HepG2 (cell line): ENCODE measurements around the gene LGI4. TPM values are rescaled to one million over a fixed set of nuclear protein-coding genes. Genes with fewer than 3 reads are reported as not detected.

Source experiments
- ATAC-seq: fragments of 200-7000 bp; cut with Tn5 transposase; 3 replicates; pipeline ENCODE4 v1.9.1; 2020; ENCODE audit warnings: mild to moderate bottlenecking, moderate library complexity
- BruUV-seq: library from RNA; stranded (reverse); fragments of 400-500 nt; replicated peaks from 2 replicates; lab custom pipeline; 2021; lab: Mats Ljungman, UMichigan
- CTCF ChIA-PET: fragments of 300-600 bp; formaldehyde crosslinking; extraction: SDS; loops from one replicate; lab custom pipeline; 2021; ENCODE audit warnings: low total read pairs, inconsistent platforms, low intra/inter-chr PET ratio; lab: Yijun Ruan, JAX
- POLR2A ChIA-PET: fragments of 350-600 bp; sonication (Branson Sonifier 250); formaldehyde crosslinking; loops from one replicate; lab custom pipeline; 2020; ENCODE audit warnings: antibody characterized with exemption, inconsistent platforms; lab: Yijun Ruan, JAX
- DNase-seq: peaks from one replicate; pipeline ENCODE4 v3.0.0-alpha.2; 2015; ENCODE audit warnings: low spot score
- FAIRE-seq: peaks from 3 replicates; lab custom pipeline; 2011; peaks lifted over from hg19 to GRCh38; lab: Jason Lieb, UNC
- H2AFZ ChIP-seq: one replicate; pipeline ENCODE4 v1.6.1; 2011; ENCODE audit warnings: low read length, inconsistent platforms
- H3K27ac ChIP-seq: fragments of 300-600 bp; 3 replicates; pipeline ENCODE4 v1.8.0; 2011; ENCODE audit warnings: mixed run types, mild to moderate bottlenecking, mixed read lengths, low read length, inconsistent platforms; ENCODE audit not compliant: insufficient read depth; ENCODE audit errors: extremely low read length
- H3K27me3 ChIP-seq, 2 experiments: fragments of 200-600 bp in 1 of 2; 2 replicates in 1 of 2; 3 replicates in 1 of 2; pipeline versions ENCODE4 v1.6.0 to v1.8.0; 2011; ENCODE audit warnings: low read length in 2 of 2, mild to moderate bottlenecking in 2 of 2, moderate library complexity in 2 of 2, inconsistent platforms in 1 of 2; ENCODE audit not compliant: insufficient read depth in 2 of 2, control insufficient read depth in 1 of 2
- H3K36me3 ChIP-seq, 2 experiments: fragments of 200-600 bp in 1 of 2; replicated peaks in 1 of 2; 2 replicates in 1 of 2; 3 replicates in 1 of 2; pipeline versions ENCODE4 v1.5.1 to v1.8.0; 2011; ENCODE audit warnings: low read length in 2 of 2, inconsistent platforms in 1 of 2; ENCODE audit not compliant: insufficient read depth in 2 of 2, control insufficient read depth in 1 of 2
- H3K4me1 ChIP-seq: 2 replicates; pipeline ENCODE4 v1.5.1; 2012; ENCODE audit warnings: low read length, inconsistent platforms; ENCODE audit not compliant: insufficient read depth
- H3K4me2 ChIP-seq: 2 replicates; pipeline ENCODE4 v1.6.0; 2011; ENCODE audit warnings: low read depth, low read length, inconsistent platforms
- H3K4me3 ChIP-seq, 3 experiments: fragments of 200-600 bp in 1 of 3; sonication (generic), shearing (Covaris generic) in 1 of 3; replicated peaks in 1 of 3; 2 replicates each; pipeline ENCODE4 v1.5.1; 2011 to 2016; ENCODE audit warnings: low read length in 3 of 3, inconsistent platforms in 2 of 3, low read depth in 2 of 3, mild to moderate bottlenecking in 2 of 3, control low read depth in 1 of 3, mixed read lengths in 1 of 3; ENCODE audit not compliant: insufficient read depth in 1 of 3
- H3K79me2 ChIP-seq: one replicate; pipeline ENCODE4 v1.6.1; 2011; ENCODE audit warnings: low read length, inconsistent platforms; ENCODE audit not compliant: insufficient read depth
- H3K9ac ChIP-seq: 2 replicates; pipeline ENCODE4 v1.6.0; 2011; ENCODE audit warnings: mild to moderate bottlenecking, low read depth, low read length, inconsistent platforms; ENCODE audit not compliant: insufficient read depth
- H3K9me3 ChIP-seq: 2 replicates; pipeline ENCODE4 v1.5.1; 2012; ENCODE audit warnings: mild to moderate bottlenecking, low read length
- H4K20me1 ChIP-seq: 2 replicates; pipeline ENCODE4 v1.6.0; 2011; ENCODE audit warnings: inconsistent platforms, mild to moderate bottlenecking, low read length, moderate library complexity; ENCODE audit not compliant: insufficient read depth
- ATF6 ChIP-seq: sonication (generic); formaldehyde crosslinking; conservative IDR thresholded peaks from 2 replicates; pipeline ENCODE4 v1.4.0; 2020; ENCODE audit warnings: missing genetic modification reagents
- NFRKB ChIP-seq: fragments of 450-650 bp; IDR thresholded peaks from 2 replicates; pipeline ENCODE4 v1.6.1; 2017
- NFYC ChIP-seq: IDR thresholded peaks from 2 replicates; pipeline ENCODE4 v1.6.1; 2016; ENCODE audit warnings: missing genetic modification reagents, missing compliant biosample characterization
- RORA ChIP-seq: sonication (generic); formaldehyde crosslinking; IDR thresholded peaks from 2 replicates; pipeline ENCODE4 v1.5.0; 2020; ENCODE audit warnings: mild to moderate bottlenecking, missing genetic modification reagents, moderate library complexity
- WGBS: methylation state at CpG from one replicate; pipeline ENCODE4 v1.1.6; 2017; ENCODE audit warnings: low lambda C conversion rate; 5-methylcytosine and 5-hydroxymethylcytosine counted together
- in situ Hi-C: cut with HindIII; loops from 2 replicates; pipeline ENCODE4 v1.10.0; 2017; ENCODE audit warnings: low pct_unique_long_range_greater_than_20kb; ENCODE audit not compliant: extremely low pct_ligation_motif_present
- intact Hi-C: fragments of 100-400 bp; cut with micrococcal nuclease; formaldehyde crosslinking; loops from one replicate; pipeline ENCODE4 v1.10.0; 2022; ENCODE audit not compliant: unreplicated experiment
- polyA plus RNA-seq, 8 experiments: library from polyadenylated mRNA; depleted of rRNA in 3 of 8; stranded (reverse) in 7 of 8; unstranded in 1 of 8; fragments of >200 nt; fragmentation: Illumina TruSeq in 4 of 8; extraction: Trizol in 4 of 8; gene quantifications; 2 replicates each; pipeline versions ENCODE4 v1.2.1 to v1.2.3, GENCODE V29; 2011 to 2016; ENCODE audit warnings: low read depth in 4 of 8, missing spikeins in 1 of 8, mixed read lengths in 1 of 8; ENCODE audit not compliant: insufficient read depth in 1 of 8
- total RNA-seq, 5 experiments: library from RNA; depleted of rRNA; stranded (reverse); fragments of >200 nt; fragmentation: Illumina TruSeq; extraction: Trizol; gene quantifications; 2 replicates each; pipeline ENCODE4 v1.2.3, GENCODE V29; 2016; ENCODE audit warnings: low read depth in 1 of 5

LGI4 gene
- total and polyA plus RNA-seq, 2 of the 13 experiments (the other 11 are each of a cell fraction or from before 2014, with no cell fraction given) = 2.8 TPM; not detected in 1

GRCh38 chr19:35162471-35163326, 27.8 kb upstream of the LGI4 start (continued):
- no peak for TF ChIP-seq RORA (CRISPR knock-in tag)
- TF ChIP-seq NFRKB = no peak

GRCh38 chr19:35161434-35161743, 26.5 kb upstream of the LGI4 start:
- Histone ChIP-seq H4K20me1 (no peaks in the 10 kb centered on the region), H3K4me2 (no peak overlapping the region), H3K9ac (no peak overlapping the region), H3K4me1 (peaks cover 6% of the 10 kb centered on the region; the same call in 1 of the 2 replicates), H3K27ac (no peak overlapping the region), H3K36me3 (no peaks in the 10 kb centered on the region), H3K27me3 (peaks cover 1 to 16% of the 10 kb centered on the region in 2 experiments; a peak in 3 of 5 replicates), H2AFZ (no peak overlapping the region), H3K4me3 (no peak overlapping the region), H3K79me2 (no peaks in the 10 kb centered on the region), H3K9me3 (peaks cover 16% of the 10 kb centered on the region; the same call in 1 of the 2 replicates)
- intact Hi-C loops (no loop called here), in situ Hi-C loops (no loop called here)
- TF ChIP-seq ATF6 (no peak), NFYC (CRISPR knock-in tag) (peak; percentile 31; the same call in 1 of the 2 replicates)
- DNase-seq (no peak), FAIRE-seq (no peak), ATAC-seq (no peak)
- ChIA-PET POLR2A (no interaction called here), CTCF (no interaction called here)
- 65% methylated on average over 2 of the region's 2 CpGs for WGBS
- no TSS peak for BruUV-seq
